Colon (tissue), 2 donors: Measurements from ENCODE around the gene MMP7.

Experiments used
- FAIRE-seq: peaks from 2 replicates; lab custom pipeline; 2012; peaks lifted over from hg19 to GRCh38; lab: Jason Lieb, UNC
- donor health status: control.
- donor health status: control.

The MMP7 gene

DNA sequence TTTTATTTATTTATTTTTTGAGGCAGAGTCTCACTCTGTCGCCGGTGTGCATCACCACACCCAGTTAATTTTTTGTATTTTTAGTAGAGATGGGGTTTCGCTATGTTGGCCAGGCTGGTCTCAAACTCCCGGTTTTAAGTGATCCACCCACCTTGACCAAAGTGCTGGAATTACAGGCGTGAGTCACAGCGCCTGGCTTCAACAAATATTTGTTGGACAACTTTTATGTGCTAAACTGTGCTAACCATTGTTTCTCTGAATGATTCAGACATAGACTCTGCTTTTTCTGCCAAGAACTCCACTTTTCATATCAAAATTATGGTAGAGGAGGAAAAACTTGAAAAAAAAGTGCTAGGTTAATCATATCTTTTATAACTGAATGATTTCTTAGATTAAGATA, 36.3 kb downstream of the MMP7 start:
- no peak for FAIRE-seq

DNA sequence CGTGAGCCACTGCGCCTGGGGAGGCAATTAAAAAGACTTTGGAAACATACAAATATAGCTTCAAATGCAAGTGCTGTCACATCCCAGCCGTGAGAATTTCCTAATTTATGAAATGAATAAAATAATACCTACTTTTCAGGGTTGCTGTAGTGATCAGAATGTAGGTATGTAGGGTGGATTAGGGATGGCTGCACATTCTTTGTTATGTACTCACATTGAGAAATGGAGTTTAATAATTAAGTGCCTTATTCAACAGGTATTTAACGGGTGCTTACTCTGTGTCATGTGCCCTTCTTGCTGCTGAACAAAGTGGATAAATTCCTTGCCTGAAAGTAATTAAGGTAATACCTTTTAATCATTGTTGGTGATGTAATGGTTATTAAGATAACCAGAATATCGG, 37.0 kb downstream of the MMP7 start:
- no peak for FAIRE-seq

DNA sequence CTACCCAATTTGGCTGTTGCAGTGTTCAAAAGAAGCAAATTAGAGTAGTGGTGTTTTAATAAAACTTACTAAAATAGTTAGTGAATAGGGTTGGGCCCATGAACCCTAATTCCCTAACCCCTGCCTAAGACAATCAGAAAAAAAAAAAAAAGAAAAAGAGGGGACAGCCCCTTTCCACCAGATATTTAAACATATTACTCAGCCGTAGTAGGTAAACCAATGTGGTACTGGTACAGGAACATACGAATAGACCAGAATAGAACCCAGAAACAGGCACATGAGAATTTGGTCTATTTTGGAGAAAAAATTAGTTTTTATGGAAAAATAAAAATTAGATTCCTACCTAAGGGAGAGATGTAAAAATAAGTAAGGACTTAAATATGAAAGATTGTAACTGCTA, 38.6 kb downstream of the MMP7 start:
- no peak for FAIRE-seq

DNA sequence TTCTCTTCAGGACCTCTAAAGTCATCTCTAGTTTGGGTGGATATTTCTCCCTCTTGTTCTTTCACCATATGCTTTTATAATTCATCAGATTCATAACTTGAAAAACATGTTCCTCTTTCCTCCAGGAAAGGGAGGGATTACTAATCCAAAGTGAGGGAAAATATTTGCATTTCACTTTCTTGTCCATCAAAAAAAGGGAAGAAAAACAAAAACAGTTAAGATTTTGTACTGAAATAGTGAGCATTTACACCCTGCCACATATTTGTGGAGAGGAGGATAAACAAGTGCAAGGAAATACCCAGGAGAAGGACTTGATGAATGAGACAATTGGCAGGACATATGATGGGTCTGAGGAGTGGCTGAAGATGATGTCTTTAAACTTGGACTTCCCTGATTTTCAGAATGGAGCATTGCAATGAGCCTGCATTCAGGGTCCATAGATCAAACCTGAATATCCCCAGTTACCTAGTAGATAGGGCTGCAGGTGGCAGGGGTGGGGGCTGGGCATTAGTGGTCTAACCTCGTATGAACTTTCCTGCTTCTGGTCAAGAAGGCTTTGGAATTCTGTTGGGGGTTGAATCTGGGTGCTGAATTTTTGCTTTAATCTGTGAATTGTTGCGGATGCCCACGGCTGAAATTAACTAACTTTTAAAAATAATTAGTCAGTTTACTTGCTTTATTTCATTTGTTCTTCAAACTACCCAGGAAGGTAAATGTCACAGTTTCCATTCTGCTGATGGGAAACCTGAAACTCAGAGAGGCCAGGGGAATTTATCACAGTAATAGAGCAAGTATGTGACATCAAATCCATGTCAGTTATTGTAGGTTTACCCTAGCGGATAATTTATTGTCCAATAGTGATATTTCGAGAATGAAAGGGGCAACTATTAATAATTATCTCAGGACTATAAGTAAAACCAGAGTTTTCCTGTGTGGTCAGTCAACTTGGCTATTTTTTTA, 41.1 kb downstream of the MMP7 start:
- no peak for FAIRE-seq

DNA sequence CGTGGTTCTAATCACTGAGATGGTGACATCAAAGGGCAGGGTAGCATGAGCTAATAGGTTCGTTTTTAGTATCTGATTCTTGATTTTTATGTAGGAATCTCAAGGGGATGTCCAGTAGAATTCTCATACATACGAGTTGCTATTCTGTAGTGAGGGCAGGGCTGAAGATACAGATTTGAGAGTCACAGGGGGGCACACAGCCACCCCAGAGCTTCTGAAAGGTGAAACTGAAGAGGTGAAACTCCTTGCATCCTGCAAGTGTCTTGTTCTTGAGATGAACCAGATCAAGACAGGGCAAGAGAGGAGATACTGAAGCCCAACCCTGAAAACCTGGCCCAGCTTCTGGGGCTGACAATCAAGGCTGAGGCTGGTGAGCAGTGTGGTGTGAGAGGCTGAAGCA, 42.3 kb downstream of the MMP7 start:
- FAIRE-seq: no peak

DNA sequence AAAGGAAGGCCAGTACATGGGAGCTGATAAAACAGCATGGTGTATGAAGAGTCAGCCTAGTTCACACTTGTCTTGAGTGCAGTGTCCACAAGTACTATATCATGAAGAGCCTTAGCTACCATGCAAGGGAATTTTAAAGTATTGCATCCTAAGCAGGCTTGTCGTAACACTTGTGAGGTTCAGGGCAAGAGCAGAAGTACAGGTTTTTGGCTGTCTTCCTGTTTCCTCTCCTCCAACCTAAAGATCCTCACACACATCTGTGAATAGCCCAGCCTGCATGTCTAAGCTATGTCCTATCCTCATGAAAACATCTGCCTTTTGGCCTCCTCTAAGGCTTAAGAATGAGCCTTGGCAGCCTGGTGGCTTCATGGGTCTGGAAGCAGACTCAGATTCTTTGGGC, 43.3 kb downstream of the MMP7 start:
- FAIRE-seq: no peak

DNA sequence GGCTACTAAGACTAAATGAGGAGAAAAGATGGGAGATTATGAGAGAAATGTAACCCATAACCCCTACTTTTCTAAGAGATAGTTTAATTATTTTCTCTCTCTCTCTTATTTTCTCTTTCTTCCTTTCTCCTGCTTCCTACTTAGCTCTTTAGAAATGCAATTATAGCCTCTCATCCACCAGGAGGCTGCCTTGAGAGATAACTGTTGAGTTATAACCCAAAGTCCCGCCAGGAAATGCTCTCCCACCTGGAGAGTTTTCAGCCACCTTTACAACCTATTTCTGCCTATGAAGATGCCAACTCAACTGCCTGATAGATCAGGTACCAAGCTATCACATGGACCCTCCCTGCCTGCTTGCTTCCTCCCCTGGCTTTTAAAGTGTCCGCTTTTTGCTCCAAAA, 44.0 kb downstream of the MMP7 start:
- FAIRE-seq: no peak

DNA sequence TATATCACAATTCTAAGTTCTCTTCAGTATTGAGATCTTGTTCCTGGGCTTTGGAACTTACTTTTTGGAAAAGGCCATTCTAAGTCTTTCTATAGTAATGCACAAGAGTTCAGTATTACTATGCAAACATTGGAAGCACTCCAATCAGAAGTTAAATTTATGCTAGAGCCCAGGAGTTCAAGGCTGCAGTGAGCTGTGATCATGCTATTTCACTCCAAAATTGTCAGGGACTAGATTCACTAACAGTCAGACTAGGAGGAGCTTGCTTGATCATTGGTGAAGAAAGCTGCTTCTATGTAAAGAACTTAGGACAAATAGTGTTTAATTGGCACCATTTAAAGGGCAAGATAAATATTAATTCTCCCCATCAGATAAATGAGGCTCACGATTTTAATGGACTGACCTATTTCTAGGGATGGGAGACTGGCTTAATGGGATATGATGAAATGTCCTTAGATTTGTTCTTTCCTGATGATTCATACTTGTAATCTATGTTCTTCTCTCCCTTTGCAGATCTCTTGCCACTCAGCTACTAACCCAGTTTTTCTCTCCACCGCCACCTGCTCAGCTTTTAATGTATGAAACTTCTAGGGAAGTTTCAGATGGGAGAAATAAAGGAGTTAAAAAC, 45.3 kb downstream of the MMP7 start:
- FAIRE-seq: no peak

DNA sequence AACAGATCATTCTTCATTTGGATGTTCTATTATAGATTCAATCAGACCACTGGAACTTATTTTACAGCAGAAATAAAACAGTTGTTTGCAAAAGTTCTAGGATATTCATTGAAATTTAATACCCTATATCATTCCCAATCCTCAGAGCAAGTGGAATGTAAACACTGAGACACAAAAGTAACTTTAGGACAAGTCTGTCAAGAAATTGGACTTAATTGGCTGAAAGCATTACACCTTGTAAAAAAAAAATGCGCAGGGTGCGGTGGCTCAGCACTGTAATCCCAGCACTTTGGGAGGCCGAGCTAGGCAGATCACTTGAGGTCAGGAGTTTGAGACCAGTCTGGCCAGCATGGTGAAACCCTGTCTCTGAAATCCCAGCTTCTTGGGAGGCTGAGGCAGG, 48.1 kb downstream of the MMP7 start:
- no peak for FAIRE-seq

DNA sequence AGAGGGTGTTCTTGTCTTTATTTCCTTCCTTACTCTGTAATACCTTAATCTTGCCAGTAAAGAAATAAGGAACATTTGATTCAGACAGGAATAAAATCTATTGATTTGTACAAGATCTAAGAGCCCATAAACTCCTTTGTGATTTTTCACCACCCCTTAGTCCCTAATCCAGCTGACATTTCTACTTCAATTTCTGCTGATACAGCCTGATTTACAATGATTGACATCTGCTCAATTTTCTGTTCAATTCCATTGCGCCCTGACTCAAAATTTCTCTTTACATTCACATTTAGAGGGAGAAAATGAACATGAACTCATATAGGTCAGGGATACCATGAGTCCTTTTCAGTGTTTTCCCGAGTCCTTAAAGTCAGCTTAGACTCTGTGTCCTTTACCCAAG, 50.8 kb downstream of the MMP7 start:
- no peak for FAIRE-seq

DNA sequence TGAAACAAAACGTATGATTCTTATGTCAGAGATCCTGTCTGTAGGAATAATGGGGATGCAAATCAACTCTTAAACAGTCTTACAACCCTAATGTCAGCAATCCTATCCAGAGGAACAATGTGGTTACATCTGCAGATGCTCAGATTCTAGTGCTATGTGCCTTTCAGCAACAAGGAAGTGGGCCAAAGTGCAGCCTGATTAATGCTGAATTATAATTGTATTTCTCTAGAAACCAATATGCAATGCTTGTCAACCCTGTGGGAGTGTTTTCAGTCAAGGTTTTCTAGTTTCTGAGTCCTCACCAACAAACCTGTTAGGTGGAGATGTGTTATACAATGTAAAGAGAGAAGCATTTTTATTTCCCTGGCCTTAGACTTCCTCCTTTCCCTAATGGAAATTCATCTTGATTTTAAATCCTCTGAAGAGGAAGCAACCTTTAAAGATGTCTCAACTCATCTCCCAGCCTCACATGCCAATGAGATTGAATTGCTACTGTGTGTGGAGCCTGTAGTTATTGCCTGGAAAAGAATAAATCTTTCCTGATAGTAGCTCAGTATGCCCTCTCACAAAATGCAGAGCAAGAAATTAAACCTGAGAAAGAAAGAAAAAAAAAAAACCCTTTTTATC, 51.8 kb downstream of the MMP7 start:
- no peak for FAIRE-seq

DNA sequence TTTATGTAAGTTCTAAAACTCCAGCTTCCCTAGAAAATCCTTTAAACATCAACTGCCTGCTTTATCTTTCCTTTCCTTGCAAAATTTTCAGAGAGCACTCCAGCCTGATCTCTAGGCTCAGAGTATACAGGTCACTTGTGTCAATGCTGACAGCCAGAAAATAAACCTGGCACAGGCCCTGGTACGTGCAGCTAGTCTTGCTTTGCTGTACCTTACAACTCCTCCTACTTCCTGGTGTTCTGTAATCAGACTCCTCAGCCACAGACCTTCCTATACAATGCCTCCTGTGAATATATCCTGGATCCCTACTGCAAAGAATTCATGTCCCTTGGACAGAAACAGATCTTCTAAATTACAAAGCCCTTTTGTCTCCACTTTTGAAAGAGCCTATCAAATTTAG, 53.7 kb downstream of the MMP7 start:
- FAIRE-seq: peak; percentile 31

DNA sequence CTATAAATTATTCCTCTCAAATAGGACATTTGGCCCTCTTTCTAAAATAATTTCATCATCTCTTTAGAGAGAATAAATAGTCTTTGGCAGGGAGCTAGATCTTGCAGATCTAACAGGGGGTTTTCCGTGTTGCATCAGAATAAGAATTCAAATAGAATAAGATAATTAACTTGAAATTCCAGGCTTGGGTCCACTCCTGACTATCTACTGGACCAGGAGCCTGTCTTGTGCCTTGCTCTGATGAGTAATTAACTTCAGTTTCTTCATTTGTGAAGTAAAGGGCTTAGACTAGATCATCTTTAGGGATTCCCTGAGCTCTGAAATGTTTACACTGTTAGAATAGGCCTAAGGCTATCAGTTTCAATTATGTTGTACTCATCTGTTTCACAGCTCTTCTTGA, 54.5 kb downstream of the MMP7 start:
- FAIRE-seq: no peak

DNA sequence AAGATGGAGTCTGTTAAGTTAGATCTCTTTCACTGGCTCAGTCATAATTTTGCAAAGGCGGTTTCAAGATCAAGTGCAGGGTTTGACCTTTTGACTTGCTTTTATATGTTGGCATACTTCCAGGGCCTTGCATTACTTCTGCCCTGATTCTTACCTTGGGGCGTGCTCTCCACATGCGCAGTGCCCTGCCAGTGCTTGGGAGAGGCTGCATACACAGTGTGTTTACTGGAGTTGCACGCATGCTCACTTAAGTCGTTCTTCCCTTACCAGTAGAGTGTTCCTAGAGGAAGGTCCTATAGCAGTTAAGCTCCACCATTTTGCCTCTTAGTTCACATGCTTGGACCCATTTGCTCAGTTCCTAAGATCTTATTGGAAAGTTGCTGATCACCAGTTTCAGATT, 57.0 kb downstream of the MMP7 start:
- no peak for FAIRE-seq

DNA sequence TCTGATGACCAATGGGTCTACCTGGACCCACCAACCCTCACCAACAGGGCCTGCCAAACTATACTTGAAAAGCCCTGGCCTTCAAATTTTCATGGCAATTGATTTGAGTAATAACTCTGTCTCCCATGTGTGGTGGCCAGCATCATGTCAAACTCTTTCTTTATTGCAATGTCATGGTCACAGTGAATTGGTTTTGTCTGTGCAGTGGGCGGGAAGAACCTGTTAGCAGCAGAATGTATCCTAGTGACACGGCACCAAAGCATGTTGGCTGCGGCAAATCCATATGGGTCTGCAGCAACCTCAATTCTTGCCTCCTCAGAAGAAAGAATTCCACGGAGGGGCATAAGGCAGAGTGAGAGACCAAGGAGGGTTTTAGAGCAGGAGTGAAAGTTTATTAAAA, 58.4 kb downstream of the MMP7 start:
- no peak for FAIRE-seq

DNA sequence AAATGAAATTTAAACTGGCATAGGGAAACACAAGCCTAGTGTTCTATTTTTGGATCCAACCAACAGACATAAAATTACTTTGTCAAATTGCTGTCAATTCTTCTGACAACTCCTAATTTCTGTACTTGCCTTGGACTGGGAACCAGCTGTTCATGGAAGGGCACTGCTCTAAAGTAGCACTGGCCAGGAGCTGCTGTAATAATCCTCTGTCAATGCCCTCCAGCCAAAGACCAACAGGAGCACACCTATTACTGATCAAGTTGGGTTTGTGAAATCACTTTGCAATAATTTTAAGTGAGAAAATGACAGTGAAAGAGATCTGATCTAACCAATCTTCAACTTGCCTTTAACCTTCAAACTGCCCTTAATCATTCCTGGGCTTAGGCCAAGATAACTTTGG, 59.1 kb downstream of the MMP7 start:
- no peak for FAIRE-seq
